Measurements from ENCODE around the gene MIPOL1. TPM values are rescaled to one million over a fixed set of nuclear protein-coding genes. Genes with fewer than 3 reads are reported as not detected.

Gene MIPOL1
- total and polyA plus RNA-seq, 2 experiments from 2014 or later, result 16.6 to 24.8 TPM

DNA sequence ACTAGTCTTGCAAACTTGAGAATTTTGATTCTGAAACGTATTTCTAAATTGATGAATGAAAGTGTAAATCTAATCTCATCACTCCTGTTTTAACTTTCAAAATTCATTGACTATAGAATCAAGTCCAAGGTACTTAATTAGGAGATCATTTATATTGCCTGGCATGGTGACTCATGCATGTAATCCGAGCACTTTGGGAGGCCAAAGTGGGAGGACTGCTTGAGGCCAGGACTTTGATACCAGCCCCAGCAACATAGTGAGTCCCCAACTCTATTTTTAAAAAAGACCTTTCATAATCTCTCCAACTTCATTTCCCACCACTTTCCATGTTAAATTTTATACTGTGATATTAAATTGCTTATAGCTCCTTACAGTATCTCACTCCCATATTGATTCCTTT is 3.0 kb upstream of the MIPOL1 start:
- no peaks in the 10 kb centered on the region; the same call in 2 of the 3 replicates for H3K9me3 Mint-ChIP-seq
- H3K27ac Mint-ChIP-seq, result no peak overlapping the region
- no peak overlapping the region for H3K4me2 ChIP-seq
- no peak for DNase-seq (ENCODE audit: low spot score)
- no peak overlapping the region for H3K4me3 Mint-ChIP-seq
- H3K4me3 ChIP-seq, result no peak overlapping the region
- no peaks in the 10 kb centered on the region for H3K36me3 Mint-ChIP-seq (ENCODE audit: low read depth)
- H3F3A ChIP-seq (replicated peaks; ENCODE audit: low read depth), result no peaks in the 10 kb centered on the region
- H2AFZ ChIP-seq, result no peak overlapping the region
- H3K27me3 ChIP-seq (ENCODE audit: insufficient read depth), result 0 out of 2 replicates have a peak, but pooled peaks cover 4% of the 10 kb centered on the region
- no peak overlapping the region for H3K27ac ChIP-seq (ENCODE audit: low read depth)
- H3K27me3 Mint-ChIP-seq (ENCODE audit: insufficient read depth, low read depth, poor library complexity), result peaks cover 7% of the 10 kb centered on the region
- H4K20me1 ChIP-seq (replicated peaks; ENCODE audit: insufficient read depth), result no peaks in the 10 kb centered on the region
- H3K4me1 Mint-ChIP-seq, result peaks cover 9% of the 10 kb centered on the region; the same call in 2 of the 3 replicates
- TF ChIP-seq, protein P1, sequence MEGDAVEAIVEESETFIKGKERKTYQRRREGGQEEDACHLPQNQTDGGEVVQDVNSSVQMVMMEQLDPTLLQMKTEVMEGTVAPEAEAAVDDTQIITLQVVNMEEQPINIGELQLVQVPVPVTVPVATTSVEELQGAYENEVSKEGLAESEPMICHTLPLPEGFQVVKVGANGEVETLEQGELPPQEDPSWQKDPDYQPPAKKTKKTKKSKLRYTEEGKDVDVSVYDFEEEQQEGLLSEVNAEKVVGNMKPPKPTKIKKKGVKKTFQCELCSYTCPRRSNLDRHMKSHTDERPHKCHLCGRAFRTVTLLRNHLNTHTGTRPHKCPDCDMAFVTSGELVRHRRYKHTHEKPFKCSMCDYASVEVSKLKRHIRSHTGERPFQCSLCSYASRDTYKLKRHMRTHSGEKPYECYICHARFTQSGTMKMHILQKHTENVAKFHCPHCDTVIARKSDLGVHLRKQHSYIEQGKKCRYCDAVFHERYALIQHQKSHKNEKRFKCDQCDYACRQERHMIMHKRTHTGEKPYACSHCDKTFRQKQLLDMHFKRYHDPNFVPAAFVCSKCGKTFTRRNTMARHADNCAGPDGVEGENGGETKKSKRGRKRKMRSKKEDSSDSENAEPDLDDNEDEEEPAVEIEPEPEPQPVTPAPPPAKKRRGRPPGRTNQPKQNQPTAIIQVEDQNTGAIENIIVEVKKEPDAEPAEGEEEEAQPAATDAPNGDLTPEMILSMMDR (conservative IDR thresholded peaks at IDR 0.05; ENCODE audit: low read depth in 2 of 2), result no peak
- TF ChIP-seq ZNF331 (CRISPR knock-in tag; IDR thresholded peaks at IDR 0.05; ENCODE audit: low read depth) (no peak), POLR2AphosphoS5 (IDR thresholded peaks at IDR 0.05; ENCODE audit: low read depth) (no peak), NANOG (IDR thresholded peaks at IDR 0.05; ENCODE audit: borderline replicate concordance) (no peak), EZH2 (IDR thresholded peaks at IDR 0.05; ENCODE audit: low read depth, unreplicated experiment) (no peak), ZNF114 (CRISPR knock-in tag; IDR thresholded peaks at IDR 0.05) (no peak), CREB1 (CRISPR knock-in tag; IDR thresholded peaks at IDR 0.05; ENCODE audit: low read depth) (no peak), EZH2phosphoT487 (IDR thresholded peaks at IDR 0.05; ENCODE audit: unreplicated experiment) (no peak), JUNB (IDR thresholded peaks at IDR 0.05; ENCODE audit: unreplicated experiment) (no peak)
- TF ChIP-seq, protein P2, sequence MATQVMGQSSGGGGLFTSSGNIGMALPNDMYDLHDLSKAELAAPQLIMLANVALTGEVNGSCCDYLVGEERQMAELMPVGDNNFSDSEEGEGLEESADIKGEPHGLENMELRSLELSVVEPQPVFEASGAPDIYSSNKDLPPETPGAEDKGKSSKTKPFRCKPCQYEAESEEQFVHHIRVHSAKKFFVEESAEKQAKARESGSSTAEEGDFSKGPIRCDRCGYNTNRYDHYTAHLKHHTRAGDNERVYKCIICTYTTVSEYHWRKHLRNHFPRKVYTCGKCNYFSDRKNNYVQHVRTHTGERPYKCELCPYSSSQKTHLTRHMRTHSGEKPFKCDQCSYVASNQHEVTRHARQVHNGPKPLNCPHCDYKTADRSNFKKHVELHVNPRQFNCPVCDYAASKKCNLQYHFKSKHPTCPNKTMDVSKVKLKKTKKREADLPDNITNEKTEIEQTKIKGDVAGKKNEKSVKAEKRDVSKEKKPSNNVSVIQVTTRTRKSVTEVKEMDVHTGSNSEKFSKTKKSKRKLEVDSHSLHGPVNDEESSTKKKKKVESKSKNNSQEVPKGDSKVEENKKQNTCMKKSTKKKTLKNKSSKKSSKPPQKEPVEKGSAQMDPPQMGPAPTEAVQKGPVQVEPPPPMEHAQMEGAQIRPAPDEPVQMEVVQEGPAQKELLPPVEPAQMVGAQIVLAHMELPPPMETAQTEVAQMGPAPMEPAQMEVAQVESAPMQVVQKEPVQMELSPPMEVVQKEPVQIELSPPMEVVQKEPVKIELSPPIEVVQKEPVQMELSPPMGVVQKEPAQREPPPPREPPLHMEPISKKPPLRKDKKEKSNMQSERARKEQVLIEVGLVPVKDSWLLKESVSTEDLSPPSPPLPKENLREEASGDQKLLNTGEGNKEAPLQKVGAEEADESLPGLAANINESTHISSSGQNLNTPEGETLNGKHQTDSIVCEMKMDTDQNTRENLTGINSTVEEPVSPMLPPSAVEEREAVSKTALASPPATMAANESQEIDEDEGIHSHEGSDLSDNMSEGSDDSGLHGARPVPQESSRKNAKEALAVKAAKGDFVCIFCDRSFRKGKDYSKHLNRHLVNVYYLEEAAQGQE (IDR thresholded peaks at IDR 0.05; ENCODE audit: unreplicated experiment), result no peak
- TF ChIP-seq, protein P3, sequence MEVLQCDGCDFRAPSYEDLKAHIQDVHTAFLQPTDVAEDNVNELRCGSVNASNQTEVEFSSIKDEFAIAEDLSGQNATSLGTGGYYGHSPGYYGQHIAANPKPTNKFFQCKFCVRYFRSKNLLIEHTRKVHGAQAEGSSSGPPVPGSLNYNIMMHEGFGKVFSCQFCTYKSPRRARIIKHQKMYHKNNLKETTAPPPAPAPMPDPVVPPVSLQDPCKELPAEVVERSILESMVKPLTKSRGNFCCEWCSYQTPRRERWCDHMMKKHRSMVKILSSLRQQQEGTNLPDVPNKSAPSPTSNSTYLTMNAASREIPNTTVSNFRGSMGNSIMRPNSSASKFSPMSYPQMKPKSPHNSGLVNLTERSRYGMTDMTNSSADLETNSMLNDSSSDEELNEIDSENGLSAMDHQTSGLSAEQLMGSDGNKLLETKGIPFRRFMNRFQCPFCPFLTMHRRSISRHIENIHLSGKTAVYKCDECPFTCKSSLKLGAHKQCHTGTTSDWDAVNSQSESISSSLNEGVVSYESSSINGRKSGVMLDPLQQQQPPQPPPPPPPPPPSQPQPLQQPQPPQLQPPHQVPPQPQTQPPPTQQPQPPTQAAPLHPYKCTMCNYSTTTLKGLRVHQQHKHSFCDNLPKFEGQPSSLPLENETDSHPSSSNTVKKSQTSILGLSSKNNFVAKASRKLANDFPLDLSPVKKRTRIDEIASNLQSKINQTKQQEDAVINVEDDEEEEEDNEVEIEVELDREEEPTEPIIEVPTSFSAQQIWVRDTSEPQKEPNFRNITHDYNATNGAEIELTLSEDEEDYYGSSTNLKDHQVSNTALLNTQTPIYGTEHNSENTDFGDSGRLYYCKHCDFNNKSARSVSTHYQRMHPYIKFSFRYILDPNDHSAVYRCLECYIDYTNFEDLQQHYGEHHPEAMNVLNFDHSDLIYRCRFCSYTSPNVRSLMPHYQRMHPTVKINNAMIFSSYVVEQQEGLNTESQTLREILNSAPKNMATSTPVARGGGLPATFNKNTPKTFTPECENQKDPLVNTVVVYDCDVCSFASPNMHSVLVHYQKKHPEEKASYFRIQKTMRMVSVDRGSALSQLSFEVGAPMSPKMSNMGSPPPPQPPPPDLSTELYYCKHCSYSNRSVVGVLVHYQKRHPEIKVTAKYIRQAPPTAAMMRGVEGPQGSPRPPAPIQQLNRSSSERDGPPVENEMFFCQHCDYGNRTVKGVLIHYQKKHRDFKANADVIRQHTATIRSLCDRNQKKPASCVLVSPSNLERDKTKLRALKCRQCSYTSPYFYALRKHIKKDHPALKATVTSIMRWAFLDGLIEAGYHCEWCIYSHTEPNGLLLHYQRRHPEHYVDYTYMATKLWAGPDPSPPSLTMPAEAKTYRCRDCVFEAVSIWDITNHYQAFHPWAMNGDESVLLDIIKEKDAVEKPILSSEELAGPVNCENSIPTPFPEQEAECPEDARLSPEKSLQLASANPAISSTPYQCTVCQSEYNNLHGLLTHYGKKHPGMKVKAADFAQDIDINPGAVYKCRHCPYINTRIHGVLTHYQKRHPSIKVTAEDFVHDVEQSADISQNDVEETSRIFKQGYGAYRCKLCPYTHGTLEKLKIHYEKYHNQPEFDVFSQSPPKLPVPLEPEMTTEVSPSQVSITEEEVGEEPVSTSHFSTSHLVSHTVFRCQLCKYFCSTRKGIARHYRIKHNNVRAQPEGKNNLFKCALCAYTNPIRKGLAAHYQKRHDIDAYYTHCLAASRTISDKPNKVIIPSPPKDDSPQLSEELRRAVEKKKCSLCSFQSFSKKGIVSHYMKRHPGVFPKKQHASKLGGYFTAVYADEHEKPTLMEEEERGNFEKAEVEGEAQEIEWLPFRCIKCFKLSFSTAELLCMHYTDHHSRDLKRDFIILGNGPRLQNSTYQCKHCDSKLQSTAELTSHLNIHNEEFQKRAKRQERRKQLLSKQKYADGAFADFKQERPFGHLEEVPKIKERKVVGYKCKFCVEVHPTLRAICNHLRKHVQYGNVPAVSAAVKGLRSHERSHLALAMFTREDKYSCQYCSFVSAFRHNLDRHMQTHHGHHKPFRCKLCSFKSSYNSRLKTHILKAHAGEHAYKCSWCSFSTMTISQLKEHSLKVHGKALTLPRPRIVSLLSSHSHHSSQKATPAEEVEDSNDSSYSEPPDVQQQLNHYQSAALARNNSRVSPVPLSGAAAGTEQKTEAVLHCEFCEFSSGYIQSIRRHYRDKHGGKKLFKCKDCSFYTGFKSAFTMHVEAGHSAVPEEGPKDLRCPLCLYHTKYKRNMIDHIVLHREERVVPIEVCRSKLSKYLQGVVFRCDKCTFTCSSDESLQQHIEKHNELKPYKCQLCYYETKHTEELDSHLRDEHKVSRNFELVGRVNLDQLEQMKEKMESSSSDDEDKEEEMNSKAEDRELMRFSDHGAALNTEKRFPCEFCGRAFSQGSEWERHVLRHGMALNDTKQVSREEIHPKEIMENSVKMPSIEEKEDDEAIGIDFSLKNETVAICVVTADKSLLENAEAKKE (CRISPR knock-in tag; IDR thresholded peaks at IDR 0.05), result no peak
- peaks cover 12% of the 10 kb centered on the region for H3K79me2 ChIP-seq (replicated peaks; ENCODE audit: insufficient read depth)
- H3K4me1 ChIP-seq (ENCODE audit: insufficient read depth), result 0 out of 2 replicates have a peak, but pooled peaks cover 18% of the 10 kb centered on the region
- no peaks in the 10 kb centered on the region for H3K36me3 ChIP-seq (ENCODE audit: insufficient read depth)
- 0 out of 2 replicates have a peak, but pooled peaks cover 2% of the 10 kb centered on the region for H3K9me2 ChIP-seq (ENCODE audit: insufficient read depth)
- no peak for ATAC-seq

All from GM23338 (cell line).